Gastrocnemius medialis (tissue), 4 donors: Measurements from ENCODE around the gene ATP2A2.

Source experiments
- POLR2A ChIP-seq, 2 donors: fragments of 450-650 bp; IDR thresholded peaks; one replicate each; pipeline ENCODE4 v1.6.1; 2017; ENCODE audit warnings: antibody characterized with exemption in 2 of 2, mild to moderate bottlenecking in 2 of 2, moderate library complexity in 2 of 2
- TF ChIP-seq, protein P1 (sequence below), 5 experiments: fragments of 450-650 bp in 3 of 5; fragments of 200-600 bp in 2 of 5; sonication (generic) in 2 of 5; IDR thresholded peaks in 4 of 5; conservative IDR thresholded peaks in 1 of 5; 1 replicate in 4 of 5; 2 replicates in 1 of 5; pipeline ENCODE4 v1.5.1; 2016 to 2019; ENCODE audit warnings: antibody characterized with exemption in 5 of 5, mild to moderate bottlenecking in 3 of 5, moderate library complexity in 3 of 5

DNA sequence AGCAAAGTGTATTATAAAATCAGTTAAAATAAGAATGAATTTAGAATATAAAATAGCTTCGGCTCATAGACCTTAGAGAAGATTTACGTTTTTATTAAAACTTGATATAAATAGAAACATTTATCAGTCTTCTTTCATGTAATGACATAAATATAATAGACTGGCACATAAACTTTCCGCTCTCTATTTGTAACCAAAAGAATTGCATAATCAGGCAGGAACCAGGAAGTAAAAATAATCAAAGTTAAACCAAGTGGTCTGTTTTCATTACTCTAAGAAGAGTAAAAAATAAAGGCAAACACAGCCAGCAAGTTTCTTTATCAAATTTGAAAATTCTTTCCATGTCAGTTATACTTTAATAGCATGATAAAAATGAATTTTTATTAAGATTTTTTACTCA lies 46.3 kb upstream of the ATP2A2 start:
- TF ChIP-seq, protein P1, sequence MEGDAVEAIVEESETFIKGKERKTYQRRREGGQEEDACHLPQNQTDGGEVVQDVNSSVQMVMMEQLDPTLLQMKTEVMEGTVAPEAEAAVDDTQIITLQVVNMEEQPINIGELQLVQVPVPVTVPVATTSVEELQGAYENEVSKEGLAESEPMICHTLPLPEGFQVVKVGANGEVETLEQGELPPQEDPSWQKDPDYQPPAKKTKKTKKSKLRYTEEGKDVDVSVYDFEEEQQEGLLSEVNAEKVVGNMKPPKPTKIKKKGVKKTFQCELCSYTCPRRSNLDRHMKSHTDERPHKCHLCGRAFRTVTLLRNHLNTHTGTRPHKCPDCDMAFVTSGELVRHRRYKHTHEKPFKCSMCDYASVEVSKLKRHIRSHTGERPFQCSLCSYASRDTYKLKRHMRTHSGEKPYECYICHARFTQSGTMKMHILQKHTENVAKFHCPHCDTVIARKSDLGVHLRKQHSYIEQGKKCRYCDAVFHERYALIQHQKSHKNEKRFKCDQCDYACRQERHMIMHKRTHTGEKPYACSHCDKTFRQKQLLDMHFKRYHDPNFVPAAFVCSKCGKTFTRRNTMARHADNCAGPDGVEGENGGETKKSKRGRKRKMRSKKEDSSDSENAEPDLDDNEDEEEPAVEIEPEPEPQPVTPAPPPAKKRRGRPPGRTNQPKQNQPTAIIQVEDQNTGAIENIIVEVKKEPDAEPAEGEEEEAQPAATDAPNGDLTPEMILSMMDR (IDR thresholded peaks at IDR 0.05 in 4 of 5, conservative IDR thresholded peaks at IDR 0.05 in 1 of 5), result no peak
- no peak for TF ChIP-seq POLR2A (IDR thresholded peaks at IDR 0.05)
